GM12872 (cell line): ENCODE results near the gene UQCC2.

Experiments
- TF ChIP-seq, protein P1 (sequence below): IDR thresholded peaks from 3 replicates; pipeline ENCODE4 v1.5.1; 2011; ENCODE audit warnings: low read depth, mild to moderate bottlenecking, low read length, moderate library complexity; ENCODE audit not compliant: insufficient read depth

The UQCC2 gene

DNA sequence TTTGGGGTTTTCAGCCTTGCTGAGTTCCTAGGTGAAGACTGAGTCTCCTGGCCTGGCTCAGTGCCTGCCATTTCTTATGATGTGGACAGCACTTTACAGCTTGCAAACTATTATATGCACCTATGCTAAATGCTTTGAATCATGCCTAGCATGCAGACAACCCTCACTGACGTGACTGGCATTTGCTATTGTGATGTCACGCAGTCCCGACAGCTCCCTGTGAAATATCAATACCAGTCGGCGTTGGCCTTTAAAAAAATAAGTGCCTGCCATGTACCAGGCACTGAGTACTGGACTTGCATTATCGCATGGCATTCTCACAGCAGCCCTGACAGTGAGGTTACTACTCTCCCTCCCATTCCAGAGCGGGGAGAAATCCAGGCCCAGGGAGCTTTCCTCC is 35.5 kb downstream of the UQCC2 start:
- TF ChIP-seq, protein P1, sequence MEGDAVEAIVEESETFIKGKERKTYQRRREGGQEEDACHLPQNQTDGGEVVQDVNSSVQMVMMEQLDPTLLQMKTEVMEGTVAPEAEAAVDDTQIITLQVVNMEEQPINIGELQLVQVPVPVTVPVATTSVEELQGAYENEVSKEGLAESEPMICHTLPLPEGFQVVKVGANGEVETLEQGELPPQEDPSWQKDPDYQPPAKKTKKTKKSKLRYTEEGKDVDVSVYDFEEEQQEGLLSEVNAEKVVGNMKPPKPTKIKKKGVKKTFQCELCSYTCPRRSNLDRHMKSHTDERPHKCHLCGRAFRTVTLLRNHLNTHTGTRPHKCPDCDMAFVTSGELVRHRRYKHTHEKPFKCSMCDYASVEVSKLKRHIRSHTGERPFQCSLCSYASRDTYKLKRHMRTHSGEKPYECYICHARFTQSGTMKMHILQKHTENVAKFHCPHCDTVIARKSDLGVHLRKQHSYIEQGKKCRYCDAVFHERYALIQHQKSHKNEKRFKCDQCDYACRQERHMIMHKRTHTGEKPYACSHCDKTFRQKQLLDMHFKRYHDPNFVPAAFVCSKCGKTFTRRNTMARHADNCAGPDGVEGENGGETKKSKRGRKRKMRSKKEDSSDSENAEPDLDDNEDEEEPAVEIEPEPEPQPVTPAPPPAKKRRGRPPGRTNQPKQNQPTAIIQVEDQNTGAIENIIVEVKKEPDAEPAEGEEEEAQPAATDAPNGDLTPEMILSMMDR: no peak

DNA sequence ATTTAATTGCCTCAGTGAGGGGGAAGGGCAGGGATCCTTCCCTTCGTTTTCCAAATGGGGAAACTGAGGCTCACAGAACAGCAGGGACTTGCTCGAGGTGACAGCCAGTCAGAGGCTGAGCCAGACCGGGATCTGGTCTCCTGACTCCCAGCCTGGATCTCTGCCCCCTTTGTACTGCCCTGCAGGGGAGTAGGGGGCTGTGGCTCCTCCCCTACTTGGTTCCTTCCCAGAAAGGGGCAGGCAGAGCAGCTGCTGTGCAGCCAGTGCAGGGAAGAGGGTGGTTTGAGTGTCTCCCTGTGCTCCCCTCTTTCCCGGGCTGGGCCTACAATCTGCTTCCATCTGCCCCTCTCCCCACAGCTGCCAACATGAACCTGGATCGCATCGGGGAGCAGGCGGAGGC is 37.6 kb downstream of the UQCC2 start:
- TF ChIP-seq, protein P1: no peak

DNA sequence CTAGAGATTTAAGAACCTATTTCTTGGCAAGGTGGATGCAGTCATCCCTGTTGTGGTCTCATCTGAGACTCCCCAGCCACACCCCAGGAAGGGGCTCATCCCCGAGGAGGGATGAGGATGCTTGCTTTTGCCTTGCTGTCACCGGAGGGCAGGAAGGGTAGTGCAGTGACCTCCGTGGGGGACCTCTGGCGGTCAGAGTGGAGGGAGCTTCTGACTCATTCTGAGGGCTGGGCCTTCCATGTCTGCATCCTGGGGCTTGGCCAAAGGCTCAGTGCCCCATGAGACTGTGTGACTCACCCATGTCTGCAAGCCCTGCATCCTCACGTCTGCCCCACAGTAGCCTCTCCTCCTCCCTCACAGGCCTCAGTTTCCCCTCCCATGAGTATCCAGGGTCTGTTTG is 38.7 kb downstream of the UQCC2 start:
- TF ChIP-seq, protein P1: peak; percentile 6; the same call in 1 of the 3 replicates

DNA sequence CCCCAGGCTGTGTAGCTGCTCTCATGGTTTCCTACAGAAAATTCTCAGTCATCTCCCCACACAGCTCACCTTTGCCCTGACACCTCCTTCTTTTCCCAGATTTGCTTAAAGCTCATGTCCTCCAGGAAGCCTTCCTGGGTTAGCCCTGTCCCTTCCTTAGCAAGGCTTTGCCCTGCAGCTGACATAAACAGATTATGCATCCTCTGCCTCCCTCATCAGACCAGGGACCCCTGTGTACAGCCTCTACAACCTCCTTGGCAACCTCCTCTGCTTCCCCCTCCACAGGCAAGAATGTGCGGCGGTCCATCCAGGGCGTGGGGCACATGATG is 39.8 kb downstream of the UQCC2 start:
- TF ChIP-seq, protein P1: no peak

DNA sequence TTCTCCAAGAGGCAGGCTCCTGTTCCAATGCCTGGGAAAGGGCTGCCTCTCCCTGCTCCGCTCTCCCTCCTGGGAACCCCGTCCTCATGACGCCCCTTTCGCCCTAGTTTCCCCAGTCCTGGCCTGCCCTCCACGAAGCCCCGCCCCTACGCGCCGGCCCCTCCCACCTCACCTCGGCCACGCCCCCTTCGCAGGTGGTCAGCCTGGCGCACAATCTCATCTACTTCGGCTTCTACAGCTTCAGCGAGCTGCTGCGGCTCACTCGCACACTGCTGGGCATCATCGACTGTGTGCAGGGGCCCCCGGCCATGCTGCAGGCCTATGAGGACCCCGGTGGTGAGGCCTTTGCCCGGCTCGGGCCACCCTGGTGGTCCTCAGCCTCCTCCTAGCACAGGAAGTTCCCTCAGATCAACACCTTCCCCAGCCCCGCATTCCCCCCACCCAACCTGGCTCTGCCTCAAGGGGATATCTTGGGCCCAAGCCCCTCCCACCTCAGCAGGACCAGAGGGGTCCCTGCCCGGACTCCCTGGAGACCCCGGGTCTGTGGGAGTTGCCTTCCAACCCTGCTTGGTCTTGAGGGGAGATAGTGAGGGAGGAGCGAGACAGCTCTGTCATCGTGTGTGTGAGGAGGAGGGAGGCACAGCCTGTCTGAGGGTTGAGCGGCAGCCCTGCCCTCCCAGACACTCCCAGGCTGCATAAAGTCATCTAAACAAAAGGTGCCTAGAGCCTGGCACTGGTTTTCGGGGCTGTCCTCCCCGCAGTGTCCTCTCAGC is 40.3 kb downstream of the UQCC2 start:
- TF ChIP-seq, protein P1: no peak

DNA sequence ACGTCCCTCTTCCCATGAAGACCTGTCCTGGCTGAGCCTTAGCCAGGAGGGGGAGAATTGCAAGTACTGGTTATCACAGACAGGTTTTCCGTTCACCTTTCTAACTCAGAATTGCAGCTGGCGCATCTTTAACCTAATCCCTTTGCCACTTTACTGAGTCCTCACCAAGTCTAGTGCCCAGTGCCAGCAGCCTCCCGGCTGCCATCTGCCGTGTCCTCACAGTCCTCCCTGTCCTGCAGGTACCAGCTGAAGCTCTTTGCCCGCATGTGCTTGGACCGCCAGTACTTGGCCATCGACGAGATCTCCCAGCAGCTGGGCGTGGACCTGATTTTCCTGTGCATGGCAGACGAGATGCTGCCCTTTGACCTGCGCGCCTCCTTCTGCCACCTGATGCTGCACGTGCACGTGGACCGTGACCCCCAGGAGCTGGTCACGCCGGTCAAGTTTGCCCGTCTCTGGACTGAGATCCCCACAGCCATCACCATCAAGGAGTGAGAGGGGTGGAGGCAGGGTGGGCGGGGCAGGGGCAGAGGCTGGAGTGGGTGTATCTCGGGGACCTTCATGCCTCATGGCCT is 41.3 kb downstream of the UQCC2 start:
- TF ChIP-seq, protein P1: no peak

DNA sequence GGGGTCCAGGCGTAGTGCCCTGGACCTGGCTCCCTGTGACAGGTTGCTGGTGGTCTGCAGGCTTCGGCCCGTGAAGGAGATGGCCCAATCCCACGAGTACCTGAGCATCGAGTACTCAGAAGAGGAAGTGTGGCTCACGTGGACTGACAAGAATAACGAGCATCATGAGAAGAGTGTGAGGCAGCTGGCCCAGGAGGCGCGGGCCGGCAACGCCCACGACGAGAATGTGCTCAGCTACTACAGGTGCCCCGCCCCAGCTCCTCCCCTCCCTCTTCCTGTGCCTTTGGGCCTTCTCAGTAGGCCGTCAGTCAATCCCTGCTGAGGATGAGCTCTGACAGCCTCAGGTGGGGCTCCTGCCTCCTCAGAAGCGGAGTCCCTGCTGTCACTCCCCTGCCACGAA is 42.6 kb downstream of the UQCC2 start:
- TF ChIP-seq, protein P1: no peak
